Stomach (tissue), 4 donors: ENCODE measurements around the gene TMOD3.

Source experiments
- EP300 ChIP-seq: sonication (generic); formaldehyde crosslinking; IDR thresholded peaks from one replicate; pipeline ENCODE4 v1.6.1; 2017; ENCODE audit warnings: antibody characterized with exemption
- POLR2A ChIP-seq, 4 donors: fragments of 450-650 bp; IDR thresholded peaks; one replicate each; pipeline ENCODE4 v1.6.1; 2016; ENCODE audit warnings: antibody characterized with exemption in 4 of 4, control low read depth in 2 of 4, mild to moderate bottlenecking in 1 of 4, moderate library complexity in 1 of 4
- POLR2AphosphoS5 ChIP-seq, 3 donors: sonication (generic); formaldehyde crosslinking; IDR thresholded peaks; one replicate each; pipeline ENCODE4 v1.6.1; 2016; ENCODE audit warnings: antibody characterized with exemption in 3 of 3
- TF ChIP-seq, protein P1 (sequence below), 7 experiments: fragments of 450-650 bp in 4 of 7; fragments of 200-600 bp in 3 of 7; sonication (generic) in 3 of 7; IDR thresholded peaks; one replicate each; pipeline ENCODE4 v1.5.1; 2016 to 2019; ENCODE audit warnings: antibody characterized with exemption in 7 of 7, control low read depth in 2 of 7, mild to moderate bottlenecking in 1 of 7

DNA sequence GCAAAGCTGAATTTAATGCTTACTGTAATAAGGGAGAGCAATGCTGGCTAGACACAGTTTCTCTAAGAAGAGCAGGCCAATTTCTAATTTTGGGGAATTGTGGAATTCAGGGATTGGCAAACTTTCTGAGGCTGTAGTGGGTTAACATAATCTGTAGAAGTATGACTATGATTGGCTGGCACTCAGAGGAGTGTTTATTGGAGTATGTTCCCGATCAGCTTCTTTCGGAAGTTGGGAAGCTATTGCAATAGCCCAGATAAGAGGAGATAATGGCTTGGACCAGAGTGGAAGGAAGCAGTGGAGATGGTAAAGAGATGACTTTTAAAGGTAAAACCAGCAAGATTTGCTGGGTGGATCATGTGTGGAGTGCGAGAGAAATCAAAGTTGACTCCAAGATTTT, 19.4 kb downstream of the TMOD3 start:
- no peak for TF ChIP-seq POLR2A (IDR thresholded peaks at IDR 0.05)
- TF ChIP-seq, protein P1, sequence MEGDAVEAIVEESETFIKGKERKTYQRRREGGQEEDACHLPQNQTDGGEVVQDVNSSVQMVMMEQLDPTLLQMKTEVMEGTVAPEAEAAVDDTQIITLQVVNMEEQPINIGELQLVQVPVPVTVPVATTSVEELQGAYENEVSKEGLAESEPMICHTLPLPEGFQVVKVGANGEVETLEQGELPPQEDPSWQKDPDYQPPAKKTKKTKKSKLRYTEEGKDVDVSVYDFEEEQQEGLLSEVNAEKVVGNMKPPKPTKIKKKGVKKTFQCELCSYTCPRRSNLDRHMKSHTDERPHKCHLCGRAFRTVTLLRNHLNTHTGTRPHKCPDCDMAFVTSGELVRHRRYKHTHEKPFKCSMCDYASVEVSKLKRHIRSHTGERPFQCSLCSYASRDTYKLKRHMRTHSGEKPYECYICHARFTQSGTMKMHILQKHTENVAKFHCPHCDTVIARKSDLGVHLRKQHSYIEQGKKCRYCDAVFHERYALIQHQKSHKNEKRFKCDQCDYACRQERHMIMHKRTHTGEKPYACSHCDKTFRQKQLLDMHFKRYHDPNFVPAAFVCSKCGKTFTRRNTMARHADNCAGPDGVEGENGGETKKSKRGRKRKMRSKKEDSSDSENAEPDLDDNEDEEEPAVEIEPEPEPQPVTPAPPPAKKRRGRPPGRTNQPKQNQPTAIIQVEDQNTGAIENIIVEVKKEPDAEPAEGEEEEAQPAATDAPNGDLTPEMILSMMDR (IDR thresholded peaks at IDR 0.05): no peak
- TF ChIP-seq EP300: no peak
- no peak for TF ChIP-seq POLR2AphosphoS5 (IDR thresholded peaks at IDR 0.05)
